ENCODE measurements around the gene COBL.

DNA sequence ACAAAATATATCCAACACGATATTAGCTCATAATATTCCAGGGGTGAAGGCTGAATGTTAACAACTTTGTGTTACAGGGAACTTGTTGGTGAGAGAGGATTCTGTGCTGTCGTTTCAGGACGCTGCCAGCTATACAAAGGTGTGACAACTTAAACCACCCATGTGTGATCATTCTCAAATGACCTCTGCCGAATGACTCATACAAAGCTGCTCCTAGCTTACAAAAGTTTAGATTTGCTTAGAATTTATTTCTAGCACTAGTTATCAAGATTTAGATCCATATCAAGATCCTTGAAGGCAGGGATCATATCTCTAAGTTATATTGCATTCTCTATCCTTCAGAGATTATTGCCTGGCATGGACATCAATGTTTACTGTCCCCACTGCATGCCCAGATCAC, 65.3 kb downstream of the COBL start:
- TF ChIP-seq POLR2A (IDR thresholded peaks at IDR 0.05) = no peak
- TF ChIP-seq, protein P1, sequence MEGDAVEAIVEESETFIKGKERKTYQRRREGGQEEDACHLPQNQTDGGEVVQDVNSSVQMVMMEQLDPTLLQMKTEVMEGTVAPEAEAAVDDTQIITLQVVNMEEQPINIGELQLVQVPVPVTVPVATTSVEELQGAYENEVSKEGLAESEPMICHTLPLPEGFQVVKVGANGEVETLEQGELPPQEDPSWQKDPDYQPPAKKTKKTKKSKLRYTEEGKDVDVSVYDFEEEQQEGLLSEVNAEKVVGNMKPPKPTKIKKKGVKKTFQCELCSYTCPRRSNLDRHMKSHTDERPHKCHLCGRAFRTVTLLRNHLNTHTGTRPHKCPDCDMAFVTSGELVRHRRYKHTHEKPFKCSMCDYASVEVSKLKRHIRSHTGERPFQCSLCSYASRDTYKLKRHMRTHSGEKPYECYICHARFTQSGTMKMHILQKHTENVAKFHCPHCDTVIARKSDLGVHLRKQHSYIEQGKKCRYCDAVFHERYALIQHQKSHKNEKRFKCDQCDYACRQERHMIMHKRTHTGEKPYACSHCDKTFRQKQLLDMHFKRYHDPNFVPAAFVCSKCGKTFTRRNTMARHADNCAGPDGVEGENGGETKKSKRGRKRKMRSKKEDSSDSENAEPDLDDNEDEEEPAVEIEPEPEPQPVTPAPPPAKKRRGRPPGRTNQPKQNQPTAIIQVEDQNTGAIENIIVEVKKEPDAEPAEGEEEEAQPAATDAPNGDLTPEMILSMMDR (IDR thresholded peaks at IDR 0.05) = no peak
- no peak for TF ChIP-seq EP300 (IDR thresholded peaks at IDR 0.05; ENCODE audit: low read depth)

All from transverse colon (tissue), 3 donors.